ENCODE results near the gene ARL8B.

- TF ChIP-seq CTCF (IDR thresholded peaks at IDR 0.05; ENCODE audit: insufficient read depth, low read length) (no peak), POLR2AphosphoS5 (IDR thresholded peaks at IDR 0.05; ENCODE audit: low read depth) (no peak), REST (IDR thresholded peaks at IDR 0.05; ENCODE audit: insufficient replicate concordance, low read depth) (no peak)
Observed at GRCh38 chr3:5120446-5120845, 1.6 kb upstream of the ARL8B start.

Data from HL-60 (cell line).